GM19324 (cell line): Measurements from ENCODE around the gene ANKRD66.

ENCODE experiments used
- ATAC-seq: cut with Tn5 transposase; IDR thresholded peaks from one replicate; pipeline ENCODE4 v1.9.1; 2021; ENCODE audit warnings: mild to moderate bottlenecking, moderate library complexity; ENCODE audit not compliant: unreplicated experiment, low FRiP score

ANKRD66 gene

GRCh38 chr6:46787871-46788540 lies 41.3 kb downstream of the ANKRD66 start:
- ATAC-seq, result no peak

- ATAC-seq, result no peak
Observed at GRCh38 chr6:46788791-46789190, 42.1 kb downstream of the ANKRD66 start.

GRCh38 chr6:46789434-46790354 lies 43.0 kb downstream of the ANKRD66 start:
- no peak for ATAC-seq

- ATAC-seq, result no peak
Observed at GRCh38 chr6:46790355-46790874, 43.7 kb downstream of the ANKRD66 start.

- ATAC-seq, result no peak
Observed at GRCh38 chr6:46792635-46793034, 45.9 kb downstream of the ANKRD66 start.

GRCh38 chr6:46793138-46793537 lies 46.4 kb downstream of the ANKRD66 start, which contains the start of gene MEP1A:
TSS of gene MEP1A (plus strand) at chr6:46793389. CDS start at chr6:46793399, 10 bp downstream.
- no peak for ATAC-seq

GRCh38 chr6:46794068-46794467 lies 47.3 kb downstream of the ANKRD66 start:
- no peak for ATAC-seq

- ATAC-seq, result no peak
Observed at GRCh38 chr6:46795816-46796215, 49.1 kb downstream of the ANKRD66 start.

GRCh38 chr6:46796848-46797580 lies 50.3 kb downstream of the ANKRD66 start:
- no peak for ATAC-seq

GRCh38 chr6:46799657-46800056 lies 52.9 kb downstream of the ANKRD66 start:
- no peak for ATAC-seq

- ATAC-seq, result no peak
Observed at GRCh38 chr6:46808806-46809205, 62.1 kb downstream of the ANKRD66 start.
